Measurements from ENCODE around the gene LAIR1.
"Not testable (repeated sequence)": the region's sequence is repeated elsewhere in the genome, so short reads cannot be mapped to it uniquely, and the experiment has no call there.

The LAIR1 gene

DNA sequence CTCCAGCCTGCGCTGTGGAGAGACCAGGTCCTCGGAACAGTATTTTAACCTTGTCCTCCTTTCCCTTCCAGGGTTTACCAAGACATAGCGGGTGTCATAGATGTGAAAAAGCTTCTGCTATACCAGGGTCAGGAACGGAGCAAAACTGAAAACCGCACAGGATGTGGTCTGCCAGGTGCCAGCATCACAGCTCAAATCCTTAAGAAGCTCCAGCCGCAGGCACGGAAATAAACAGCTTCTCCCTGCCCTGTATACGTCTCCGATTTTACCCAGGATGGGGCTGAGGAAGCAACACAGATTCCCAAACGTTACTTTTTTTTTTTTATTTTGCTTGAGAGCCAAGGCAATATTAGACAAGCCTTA is 5.7 kb upstream of the LAIR1 start:
- H3K9me3 Mint-ChIP-seq; H3K36me3 Mint-ChIP-seq (ENCODE audit: low read depth); intact Hi-C loops (cut with micrococcal nuclease); H3K27me3 Mint-ChIP-seq: not testable (repeated sequence)
- Mint-ChIP-seq H3K27ac (peak overlapping the region; percentile 78), H3K4me3 (peak overlapping the region; percentile 61), H3K4me1 (ENCODE audit: low read depth) (peaks cover 70% of the 10 kb centered on the region)

GRCh38 chr19:54369688-54370433 is 5.1 kb upstream of the LAIR1 start:
- H3K9me3 Mint-ChIP-seq; intact Hi-C loops (cut with micrococcal nuclease); H3K36me3 Mint-ChIP-seq (ENCODE audit: low read depth); H3K27me3 Mint-ChIP-seq: not testable (repeated sequence)
- Mint-ChIP-seq H3K4me1 (ENCODE audit: low read depth) (peaks cover 64% of the 10 kb centered on the region), H3K4me3 (peak overlapping the region; percentile 61), H3K27ac (peak overlapping the region; percentile 78)

- Mint-ChIP-seq H3K36me3 (ENCODE audit: low read depth) (peaks cover 7% of the 10 kb centered on the region), H3K4me1 (ENCODE audit: low read depth) (peaks cover 58% of the 10 kb centered on the region), H3K27me3 (peaks cover 8% of the 10 kb centered on the region), H3K4me3 (peak overlapping the region; percentile 56), H3K9me3 (no peaks in the 10 kb centered on the region), H3K27ac (peak overlapping the region; percentile 78)
- intact Hi-C loops (cut with micrococcal nuclease), result no loop called here
Measured at GRCh38 chr19:54369082-54369687, 4.5 kb upstream of the LAIR1 start.

GRCh38 chr19:54366811-54367210 is 2.1 kb upstream of the LAIR1 start:
- Mint-ChIP-seq H3K27me3 (peaks cover 8% of the 10 kb centered on the region), H3K9me3 (no peaks in the 10 kb centered on the region), H3K4me3 (no peak overlapping the region), H3K36me3 (ENCODE audit: low read depth) (peaks cover 30% of the 10 kb centered on the region), H3K4me1 (ENCODE audit: low read depth) (peaks cover 59% of the 10 kb centered on the region), H3K27ac (peak overlapping the region; percentile 97)
- intact Hi-C loops (cut with micrococcal nuclease), result no loop called here

- Mint-ChIP-seq H3K36me3 (ENCODE audit: low read depth) (peaks cover 41% of the 10 kb centered on the region), H3K4me3 (peak overlapping the region; percentile 13), H3K4me1 (ENCODE audit: low read depth) (peaks cover 64% of the 10 kb centered on the region), H3K27ac (peak overlapping the region; percentile 97)
- H3K27me3 Mint-ChIP-seq, H3K9me3 Mint-ChIP-seq: not testable (repeated sequence)
- intact Hi-C loops (cut with micrococcal nuclease), result loop anchor here (2.0 kb wide), 1 partner anchor 23 kb away; no protein-coding TSS in a partner anchor
Measured at GRCh38 chr19:54365798-54366197, 1.1 kb upstream of the LAIR1 start.

- Mint-ChIP-seq H3K27ac (peak overlapping the region; percentile 97), H3K4me3 (peak overlapping the region; percentile 78), H3K36me3 (ENCODE audit: low read depth) (peaks cover 67% of the 10 kb centered on the region), H3K4me1 (ENCODE audit: low read depth) (peaks cover 63% of the 10 kb centered on the region)
- intact Hi-C loops (cut with micrococcal nuclease); H3K27me3 Mint-ChIP-seq; H3K9me3 Mint-ChIP-seq: not testable (repeated sequence)
Measured at GRCh38 chr19:54361680-54362422, 2.9 kb downstream of the LAIR1 start.

DNA sequence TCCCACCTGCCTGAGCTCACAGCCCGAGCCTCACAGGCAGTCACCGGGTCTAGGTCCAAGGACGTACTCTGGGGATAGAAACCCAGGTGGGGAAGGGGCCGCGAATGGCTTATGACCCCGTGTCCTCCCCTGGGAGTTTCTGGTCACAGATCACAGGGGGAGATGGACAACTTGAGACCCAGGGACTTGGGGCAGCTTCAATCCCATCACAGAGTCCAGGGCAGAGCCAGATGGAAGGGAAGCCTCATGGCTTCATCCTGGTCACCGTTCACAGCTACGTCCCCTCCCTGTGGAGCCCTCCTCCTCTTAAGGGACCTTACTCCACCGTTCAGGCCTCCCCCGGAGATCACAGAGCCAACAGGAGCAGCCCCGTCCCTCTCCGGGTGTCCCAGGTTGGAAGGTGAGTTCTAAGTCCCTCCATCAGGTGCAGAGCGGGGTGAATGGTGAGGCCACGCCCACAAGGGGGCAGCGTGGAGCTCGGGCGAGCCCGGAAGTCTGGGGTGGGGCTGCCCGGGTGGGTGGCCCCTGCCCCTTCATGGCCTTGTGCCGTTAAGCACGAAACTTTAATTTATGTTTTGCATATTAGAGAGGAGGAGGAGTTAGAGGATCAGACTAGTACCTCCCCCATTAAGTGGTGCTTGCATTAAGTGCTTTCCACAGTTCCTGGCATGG is 5.4 kb downstream of the LAIR1 start:
- H3K27me3 Mint-ChIP-seq; H3K27ac Mint-ChIP-seq; intact Hi-C loops (cut with micrococcal nuclease); H3K9me3 Mint-ChIP-seq; H3K4me3 Mint-ChIP-seq: not testable (repeated sequence)
- Mint-ChIP-seq H3K4me1 (ENCODE audit: low read depth) (peaks cover 72% of the 10 kb centered on the region), H3K36me3 (ENCODE audit: low read depth) (peaks cover 87% of the 10 kb centered on the region)

- no peak overlapping the region for H3K4me3 Mint-ChIP-seq
- intact Hi-C loops (cut with micrococcal nuclease), result no loop called here
- H3K27ac Mint-ChIP-seq, result peak overlapping the region; percentile 19
- H3K36me3 Mint-ChIP-seq (ENCODE audit: low read depth), result peaks cover 75% of the 10 kb centered on the region
- H3K27me3 Mint-ChIP-seq, result no peaks in the 10 kb centered on the region
- H3K4me1 Mint-ChIP-seq (ENCODE audit: low read depth), result peaks cover 75% of the 10 kb centered on the region
- no peaks in the 10 kb centered on the region for H3K9me3 Mint-ChIP-seq
Measured at GRCh38 chr19:54357381-54357780, 7.3 kb downstream of the LAIR1 start.

DNA sequence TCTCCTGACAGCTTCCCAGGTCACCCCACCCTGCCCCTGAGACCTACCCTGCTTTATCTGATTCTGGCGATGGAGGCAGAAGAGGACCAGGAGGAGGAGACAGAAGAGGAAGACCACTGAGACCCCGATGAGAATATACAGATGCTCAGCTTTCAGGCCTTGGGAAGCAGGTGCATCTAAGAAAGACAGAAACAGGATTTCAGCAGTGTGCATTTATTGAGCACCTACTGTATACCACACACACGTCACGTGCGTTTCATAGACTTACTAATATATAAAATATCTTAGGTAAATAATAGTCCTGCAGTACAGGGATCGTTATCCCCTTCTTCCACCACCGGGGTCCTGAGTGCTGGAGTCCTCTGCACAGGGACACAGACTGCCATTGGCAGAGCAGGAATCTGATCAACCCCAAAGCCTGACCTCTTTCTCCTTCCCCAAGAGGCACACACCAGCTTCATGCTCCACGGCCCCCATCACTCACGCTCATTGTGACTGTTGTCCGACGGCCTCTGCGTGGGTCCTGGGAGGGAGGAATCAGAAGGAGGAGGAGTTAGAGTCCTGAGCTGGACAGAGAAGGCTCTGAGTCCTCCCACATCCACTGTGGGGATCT is 8.2 kb downstream of the LAIR1 start:
- intact Hi-C loops (cut with micrococcal nuclease), result no loop called here
- Mint-ChIP-seq H3K4me3 (no peak overlapping the region), H3K36me3 (ENCODE audit: low read depth) (peaks cover 67% of the 10 kb centered on the region), H3K27ac (peak overlapping the region; percentile 19), H3K4me1 (ENCODE audit: low read depth) (peaks cover 75% of the 10 kb centered on the region), H3K27me3 (peaks cover 3% of the 10 kb centered on the region), H3K9me3 (no peaks in the 10 kb centered on the region)

DNA sequence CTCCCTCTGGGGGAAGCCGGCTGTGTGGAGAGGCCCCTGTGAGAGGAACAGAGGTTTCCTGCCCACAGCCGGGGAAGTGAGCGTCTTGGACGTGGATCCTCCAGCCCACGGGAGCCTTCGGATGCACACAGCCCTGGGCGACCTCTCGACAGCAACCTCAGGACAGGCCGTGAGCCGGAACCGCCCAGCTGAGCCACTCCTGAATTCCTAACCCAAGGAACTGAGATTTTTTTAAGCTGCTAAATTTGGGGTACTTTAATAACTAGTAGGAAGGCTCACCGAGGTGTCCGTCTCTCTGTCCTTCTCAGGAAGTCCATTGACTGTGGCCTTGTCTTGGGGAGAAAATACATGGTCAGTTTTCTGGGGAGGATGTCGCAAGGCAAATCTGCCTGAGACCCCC is 9.1 kb downstream of the LAIR1 start:
- Mint-ChIP-seq H3K9me3 (no peaks in the 10 kb centered on the region), H3K27me3 (peaks cover 6% of the 10 kb centered on the region), H3K4me1 (ENCODE audit: low read depth) (peaks cover 69% of the 10 kb centered on the region), H3K4me3 (no peak overlapping the region), H3K36me3 (ENCODE audit: low read depth) (peaks cover 58% of the 10 kb centered on the region), H3K27ac (peak overlapping the region; percentile 56)
- intact Hi-C loops (cut with micrococcal nuclease), result loop anchor here (2.0 kb wide), 1 partner anchor 31 kb away; no protein-coding TSS in a partner anchor

DNA sequence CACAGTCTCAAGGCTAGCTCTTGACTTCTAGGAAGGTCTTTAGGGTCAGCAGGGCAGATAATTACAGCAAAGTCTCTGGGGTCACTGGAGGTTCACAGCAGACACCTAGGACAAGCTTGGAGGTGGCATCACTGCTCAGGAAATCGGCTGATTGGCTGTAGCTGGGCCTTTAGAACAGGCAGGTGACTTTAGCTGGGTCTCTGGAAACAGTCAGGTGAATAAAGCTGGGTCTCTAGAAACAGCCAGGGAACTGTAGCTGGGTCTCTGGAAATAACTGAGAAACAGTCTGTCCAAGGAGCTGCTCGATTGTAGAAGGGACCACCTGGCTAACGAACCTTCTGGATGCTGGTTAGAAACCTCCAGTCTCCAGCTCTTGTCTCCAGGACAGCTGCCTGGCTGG is 10.0 kb downstream of the LAIR1 start:
- Mint-ChIP-seq H3K36me3 (ENCODE audit: low read depth) (peaks cover 53% of the 10 kb centered on the region), H3K27ac (no peak overlapping the region), H3K4me3 (no peak overlapping the region), H3K4me1 (ENCODE audit: low read depth) (peaks cover 65% of the 10 kb centered on the region), H3K9me3 (no peaks in the 10 kb centered on the region), H3K27me3 (peaks cover 10% of the 10 kb centered on the region)
- intact Hi-C loops (cut with micrococcal nuclease), result loop anchor here (2.0 to 5.0 kb wide), 2 partner anchors 30 to 38 kb away; no protein-coding TSS in a partner anchor

- Mint-ChIP-seq H3K4me1 (ENCODE audit: low read depth) (peaks cover 64% of the 10 kb centered on the region), H3K9me3 (no peaks in the 10 kb centered on the region), H3K36me3 (ENCODE audit: low read depth) (peaks cover 40% of the 10 kb centered on the region), H3K4me3 (no peak overlapping the region), H3K27ac (peak overlapping the region; percentile 58), H3K27me3 (peaks cover 28% of the 10 kb centered on the region)
- intact Hi-C loops (cut with micrococcal nuclease), result loop anchor here (5.0 kb wide), 1 partner anchor 40 kb away; no protein-coding TSS in a partner anchor
Measured at GRCh38 chr19:54352546-54352945, 12.2 kb downstream of the LAIR1 start.

DNA sequence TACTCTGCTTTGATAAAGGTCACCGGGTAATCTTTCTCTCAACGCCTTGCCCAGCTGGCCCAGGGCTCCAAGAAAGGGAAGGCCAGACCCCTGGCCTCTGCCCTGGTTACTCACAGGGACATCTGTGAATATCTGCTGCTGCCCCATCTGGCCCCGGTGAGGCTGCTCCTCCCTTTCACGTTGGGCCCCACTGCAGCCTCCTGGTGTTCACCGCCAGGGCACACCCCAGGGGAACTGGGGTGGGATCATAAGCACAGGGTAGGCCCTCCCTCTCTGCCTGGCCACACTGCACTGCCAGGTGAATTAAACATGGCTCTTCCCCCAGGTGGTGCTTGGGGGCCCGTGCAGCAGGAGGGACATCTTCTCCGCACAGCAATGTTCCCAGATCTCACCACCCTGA is 12.7 kb downstream of the LAIR1 start:
- Mint-ChIP-seq H3K4me3 (no peak overlapping the region), H3K36me3 (ENCODE audit: low read depth) (peaks cover 34% of the 10 kb centered on the region), H3K27me3 (peaks cover 28% of the 10 kb centered on the region), H3K9me3 (no peaks in the 10 kb centered on the region), H3K27ac (peak overlapping the region; percentile 58), H3K4me1 (ENCODE audit: low read depth) (peaks cover 64% of the 10 kb centered on the region)
- intact Hi-C loops (cut with micrococcal nuclease), result loop anchor here (5.0 kb wide), 1 partner anchor 40 kb away; no protein-coding TSS in a partner anchor

All from dendritic cell treated with granulocyte-macrophage colony-stimulating factor and Interleukin-4, amounts not matched to agents 40 ng/mL and 50 ng/mL, for 4 days (primary cell).